OCI-LY7 (cell line): ENCODE results near the gene PLCL1. TPM values are rescaled to one million over a fixed set of nuclear protein-coding genes. Genes with fewer than 3 reads are reported as not detected.

Source experiments
- BruUV-seq: library from RNA; stranded (reverse); fragments of 400-500 nt; replicated peaks from 2 replicates; lab custom pipeline; 2021; lab: Mats Ljungman, UMichigan
- CTCF ChIA-PET: fragments of 300-600 bp; sonication (Branson Sonifier 250); formaldehyde crosslinking; loops from one replicate; lab custom pipeline; 2022; ENCODE audit warnings: antibody characterized with exemption; ENCODE audit not compliant: unreplicated experiment; lab: Charles Lee
- POLR2A ChIA-PET: fragments of 300-600 bp; sonication (Branson Sonifier 250); formaldehyde crosslinking; loops from one replicate; lab custom pipeline; 2022; ENCODE audit warnings: antibody characterized with exemption; lab: Charles Lee
- DNase-seq: peaks from one replicate; pipeline ENCODE4 v3.0.0-alpha.2; 2015; ENCODE audit warnings: low spot score
- H2AFZ ChIP-seq: fragments of 200-600 bp; sonication (generic), shearing (Covaris generic); 2 replicates; pipeline ENCODE4 v1.6.1; 2014; ENCODE audit warnings: mild to moderate bottlenecking, antibody characterized with exemption, low read length, moderate library complexity
- H3K27ac ChIP-seq: fragments of 200-600 bp; sonication (generic); 2 replicates; pipeline ENCODE4 v1.5.1; 2014; ENCODE audit warnings: mixed run types, low read depth, mild to moderate bottlenecking, moderate library complexity, low read length, inconsistent platforms; ENCODE audit not compliant: poor library complexity, severe bottlenecking
- H3K36me3 ChIP-seq: fragments of 200-600 bp; sonication (generic); 2 replicates; pipeline ENCODE4 v1.6.1; 2014; ENCODE audit warnings: mild to moderate bottlenecking, antibody characterized with exemption, low read length, moderate library complexity, mixed read lengths; ENCODE audit not compliant: insufficient read depth
- H3K4me1 ChIP-seq: fragments of 200-600 bp; sonication (generic); 2 replicates; pipeline ENCODE4 v1.5.1; 2014; ENCODE audit warnings: mild to moderate bottlenecking, low read length; ENCODE audit not compliant: insufficient read depth, poor library complexity, severe bottlenecking
- H3K4me2 ChIP-seq: fragments of 200-600 bp; sonication (generic); 2 replicates; pipeline ENCODE4 v1.6.1; 2014; ENCODE audit warnings: mild to moderate bottlenecking, low read length
- H3K4me3 ChIP-seq: fragments of 200-600 bp; sonication (generic); 2 replicates; pipeline ENCODE4 v1.5.1; 2014; ENCODE audit warnings: mild to moderate bottlenecking, low read depth, low read length; ENCODE audit not compliant: poor library complexity, severe bottlenecking
- H3K79me2 ChIP-seq: fragments of 200-600 bp; sonication (generic); 2 replicates; pipeline ENCODE4 v1.6.1; 2016; ENCODE audit warnings: low read depth, mild to moderate bottlenecking, low read length, moderate library complexity, mixed read lengths; ENCODE audit not compliant: insufficient read depth
- H3K9me2 ChIP-seq: fragments of 200-600 bp; sonication (generic); 2 replicates; pipeline ENCODE4 v1.6.1; 2016; ENCODE audit warnings: mild to moderate bottlenecking, low read length, mixed read lengths; ENCODE audit not compliant: insufficient read depth
- H3K9me3 ChIP-seq: fragments of 200-600 bp; sonication (generic); 2 replicates; pipeline ENCODE4 v1.6.1; 2014; ENCODE audit warnings: mild to moderate bottlenecking, mixed run types, low read length, mixed read lengths
- H4K20me1 ChIP-seq: fragments of 200-600 bp; sonication (generic); 2 replicates; pipeline ENCODE4 v1.6.1; 2014; ENCODE audit warnings: mild to moderate bottlenecking, antibody characterized with exemption, low read length, moderate library complexity, mixed read lengths; ENCODE audit not compliant: insufficient read depth
- EZH2phosphoT487 ChIP-seq: fragments of 200-600 bp; sonication (generic); IDR thresholded peaks from 2 replicates; pipeline ENCODE4 v1.6.1; 2018; ENCODE audit warnings: low read depth, borderline replicate concordance, mild to moderate bottlenecking, mixed run types, antibody characterized with exemption, low read length, moderate library complexity, mixed read lengths
- intact Hi-C: fragments of 100-400 bp; cut with micrococcal nuclease; formaldehyde crosslinking; loops from one replicate; pipeline ENCODE4 v1.10.0; 2022; ENCODE audit not compliant: unreplicated experiment
- total RNA-seq, 2 experiments: library from RNA; depleted of rRNA in 1 of 2; stranded (reverse); fragments of >200 nt in 1 of 2; shearing (Covaris generic) in 1 of 2; gene quantifications; 2 replicates each; pipeline ENCODE4 v1.2.3, GENCODE V29; 2014 to 2022
- TF ChIP-seq, protein P1 (sequence below): fragments of 200-600 bp; sonication (generic); conservative IDR thresholded peaks from 2 replicates; pipeline ENCODE4 v1.5.1; 2014; ENCODE audit warnings: mild to moderate bottlenecking, antibody characterized with exemption, low read length, moderate library complexity, mixed read lengths

PLCL1 gene
- total RNA-seq, 2 experiments from 2014 or later = 0.03 TPM; not detected in 1

DNA sequence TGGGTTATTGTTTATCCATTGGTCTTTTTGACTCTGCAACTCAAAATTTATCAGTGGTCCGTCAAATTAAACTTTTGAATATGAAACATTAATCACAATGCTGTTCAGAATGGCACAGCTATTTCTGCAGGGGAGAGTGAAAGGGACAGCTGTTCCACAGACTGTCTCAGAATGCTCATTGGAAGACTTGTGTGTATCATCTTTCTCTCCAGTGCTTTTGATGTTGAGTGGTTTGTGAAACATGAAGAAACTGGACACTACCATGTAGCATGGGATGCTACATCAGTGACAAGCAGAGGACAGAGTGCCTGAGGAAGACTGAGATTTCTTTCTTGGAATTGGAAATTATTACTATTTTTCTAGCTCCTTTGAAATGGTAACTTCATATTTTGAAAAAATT lies 115.7 kb downstream of the PLCL1 start:
- DNase-seq = no peak
- ChIA-PET CTCF (no interaction called here), POLR2A (interaction anchor here (0.6 to 0.7 kb wide), 2 partner anchors 389 to 691 kb away, joined by 3 read pairs; no protein-coding TSS in a partner anchor)
- Histone ChIP-seq H3K4me1 (no peaks in the 10 kb centered on the region), H3K9me2 (no peaks in the 10 kb centered on the region), H3K79me2 (no peaks in the 10 kb centered on the region), H3K27ac (no peak overlapping the region), H4K20me1 (no peaks in the 10 kb centered on the region), H2AFZ (no peak overlapping the region), H3K36me3 (no peaks in the 10 kb centered on the region), H3K4me3 (no peak overlapping the region), H3K9me3 (no peaks in the 10 kb centered on the region), H3K4me2 (no peak overlapping the region)
- BruUV-seq = no TSS peak
- intact Hi-C loops = no loop called here
- TF ChIP-seq, protein P1, sequence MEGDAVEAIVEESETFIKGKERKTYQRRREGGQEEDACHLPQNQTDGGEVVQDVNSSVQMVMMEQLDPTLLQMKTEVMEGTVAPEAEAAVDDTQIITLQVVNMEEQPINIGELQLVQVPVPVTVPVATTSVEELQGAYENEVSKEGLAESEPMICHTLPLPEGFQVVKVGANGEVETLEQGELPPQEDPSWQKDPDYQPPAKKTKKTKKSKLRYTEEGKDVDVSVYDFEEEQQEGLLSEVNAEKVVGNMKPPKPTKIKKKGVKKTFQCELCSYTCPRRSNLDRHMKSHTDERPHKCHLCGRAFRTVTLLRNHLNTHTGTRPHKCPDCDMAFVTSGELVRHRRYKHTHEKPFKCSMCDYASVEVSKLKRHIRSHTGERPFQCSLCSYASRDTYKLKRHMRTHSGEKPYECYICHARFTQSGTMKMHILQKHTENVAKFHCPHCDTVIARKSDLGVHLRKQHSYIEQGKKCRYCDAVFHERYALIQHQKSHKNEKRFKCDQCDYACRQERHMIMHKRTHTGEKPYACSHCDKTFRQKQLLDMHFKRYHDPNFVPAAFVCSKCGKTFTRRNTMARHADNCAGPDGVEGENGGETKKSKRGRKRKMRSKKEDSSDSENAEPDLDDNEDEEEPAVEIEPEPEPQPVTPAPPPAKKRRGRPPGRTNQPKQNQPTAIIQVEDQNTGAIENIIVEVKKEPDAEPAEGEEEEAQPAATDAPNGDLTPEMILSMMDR = no peak
- TF ChIP-seq EZH2phosphoT487 = no peak

DNA sequence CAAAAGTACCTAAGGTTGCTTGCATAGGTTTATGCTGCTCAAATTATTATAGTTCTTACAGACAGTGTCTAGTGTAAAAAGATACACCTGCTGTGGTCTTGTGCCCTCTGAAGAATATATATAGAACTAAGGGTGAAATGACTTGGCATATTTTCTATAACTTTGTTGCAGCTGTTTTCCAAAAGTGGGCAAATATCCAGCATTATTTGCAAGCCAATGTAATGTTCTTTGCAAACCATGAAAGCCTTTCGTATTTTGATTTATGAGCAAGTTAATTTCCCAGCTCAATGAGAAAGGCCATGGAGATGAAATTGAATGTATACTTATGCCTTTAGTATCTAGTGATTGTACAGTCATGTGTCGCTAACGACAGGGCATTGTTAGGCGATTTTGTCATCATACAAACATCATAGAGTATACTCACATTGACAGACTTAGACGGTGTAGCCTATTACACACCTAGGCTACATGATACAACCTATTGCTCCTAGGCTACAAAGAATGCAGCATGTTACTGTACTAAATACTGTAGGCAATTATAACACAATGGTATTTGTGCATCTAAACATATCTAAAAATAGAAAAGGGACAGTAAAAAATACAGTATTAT lies 116.3 kb downstream of the PLCL1 start:
- no TSS peak for BruUV-seq
- ChIA-PET POLR2A (interaction anchor here (0.6 to 0.7 kb wide), 2 partner anchors 390 to 690 kb away, joined by 3 read pairs; no protein-coding TSS in a partner anchor), CTCF (no interaction called here)
- Histone ChIP-seq H3K9me2 (no peaks in the 10 kb centered on the region), H2AFZ (no peak overlapping the region), H3K79me2 (no peaks in the 10 kb centered on the region), H3K4me2 (no peak overlapping the region), H3K4me1 (no peaks in the 10 kb centered on the region), H3K4me3 (no peak overlapping the region), H3K27ac (no peak overlapping the region), H4K20me1 (no peaks in the 10 kb centered on the region), H3K36me3 (no peaks in the 10 kb centered on the region), H3K9me3 (no peaks in the 10 kb centered on the region)
- no peak for TF ChIP-seq EZH2phosphoT487
- TF ChIP-seq, protein P1 = no peak
- intact Hi-C loops = no loop called here
- DNase-seq = no peak

DNA sequence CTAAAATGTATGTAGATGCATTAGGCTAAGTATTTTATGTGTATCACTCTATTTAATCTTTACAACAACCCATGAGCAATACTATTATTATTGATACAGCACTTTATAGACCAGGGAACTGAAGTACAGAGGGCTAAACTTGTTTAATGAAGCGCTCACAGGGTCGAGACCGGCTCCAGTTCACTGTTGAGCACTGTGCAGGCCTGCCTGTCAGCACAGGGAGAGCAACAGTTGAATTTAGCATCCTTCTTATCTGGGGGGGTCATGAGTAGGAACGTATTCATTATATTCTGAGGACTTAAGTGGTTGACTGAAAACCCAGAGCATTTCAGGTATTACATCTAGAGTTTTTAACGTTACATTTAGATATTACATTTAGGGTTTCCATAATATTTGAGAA lies 120.1 kb downstream of the PLCL1 start:
- no TSS peak for BruUV-seq
- no peaks in the 10 kb centered on the region for H3K9me3 ChIP-seq
- no peaks in the 10 kb centered on the region for H3K79me2 ChIP-seq
- CTCF ChIA-PET = no interaction called here
- DNase-seq = no peak
- POLR2A ChIA-PET = interaction anchor here (0.7 kb wide), 1 partner anchor 17 kb away, joined by 3 read pairs; no protein-coding TSS in a partner anchor
- H3K4me2 ChIP-seq = no peak overlapping the region
- no peak overlapping the region for H2AFZ ChIP-seq
- no peaks in the 10 kb centered on the region for H3K9me2 ChIP-seq
- H3K36me3 ChIP-seq = no peaks in the 10 kb centered on the region
- intact Hi-C loops = no loop called here
- TF ChIP-seq, protein P1 = no peak
- no peak for TF ChIP-seq EZH2phosphoT487
- H3K4me1 ChIP-seq = no peaks in the 10 kb centered on the region
- H3K27ac ChIP-seq = no peak overlapping the region
- no peaks in the 10 kb centered on the region for H4K20me1 ChIP-seq
- no peak overlapping the region for H3K4me3 ChIP-seq
